CD14-positive monocyte (primary cell): Measurements from ENCODE around the gene MDGA2. TPM values are rescaled to one million over a fixed set of nuclear protein-coding genes. Genes with fewer than 3 reads are reported as not detected.

ENCODE experiments used
- DNase-seq, 3 donors: peaks; one replicate each; pipeline ENCODE4 v3.0.0-alpha.2; 2011 to 2022
- H2AFZ ChIP-seq: 2 replicates; pipeline ENCODE4 v1.6.0; 2012; ENCODE audit warnings: mild to moderate bottlenecking, low read depth, low read length, inconsistent platforms; ENCODE audit not compliant: insufficient read depth, poor library complexity, severe bottlenecking
- H3K27ac ChIP-seq, 2 donors: 1 replicate in 1 of 2; 2 replicates in 1 of 2; pipeline ENCODE4 v1.5.1; 2012 to 2013; ENCODE audit warnings: low read length in 2 of 2, control low read depth in 1 of 2, inconsistent platforms in 1 of 2, low read depth in 1 of 2, mild to moderate bottlenecking in 1 of 2
- H3K27me3 ChIP-seq, 2 donors: one replicate each; pipeline versions ENCODE4 v1.6.0 to v1.6.1; 2011 to 2013; ENCODE audit warnings: low read length in 2 of 2; ENCODE audit not compliant: control insufficient read depth in 2 of 2, insufficient read depth in 2 of 2
- H3K36me3 ChIP-seq, 2 donors: replicated peaks in 1 of 2; 1 replicate in 1 of 2; 2 replicates in 1 of 2; pipeline versions ENCODE4 v1.5.1 to v1.6.1; 2012 to 2013; ENCODE audit warnings: low read length in 2 of 2, control low read depth in 1 of 2, inconsistent platforms in 1 of 2, mild to moderate bottlenecking in 1 of 2; ENCODE audit not compliant: insufficient read depth in 2 of 2, control insufficient read depth in 1 of 2
- H3K4me1 ChIP-seq, 2 donors: 1 replicate in 1 of 2; 2 replicates in 1 of 2; pipeline versions ENCODE4 v1.5.1 to v1.6.1; 2012 to 2013; ENCODE audit warnings: low read length in 2 of 2, control low read depth in 1 of 2, inconsistent platforms in 1 of 2, mild to moderate bottlenecking in 1 of 2, moderate library complexity in 1 of 2; ENCODE audit not compliant: insufficient read depth in 2 of 2, control insufficient read depth in 1 of 2
- H3K4me2 ChIP-seq: replicated peaks from 2 replicates; pipeline ENCODE3; 2012; ENCODE audit warnings: low read length, moderate library complexity, mild to moderate bottlenecking; ENCODE audit not compliant: poor library complexity, severe bottlenecking; ENCODE audit errors: extremely low read depth
- H3K4me3 ChIP-seq, 3 experiments: fragments of 200-600 bp in 1 of 3; sonication (generic) in 1 of 3; replicated peaks in 1 of 3; 1 replicate in 2 of 3; 2 replicates in 1 of 3; pipeline ENCODE4 v1.5.1; 2011 to 2013; ENCODE audit warnings: low read length in 3 of 3, mild to moderate bottlenecking in 3 of 3, control low read depth in 2 of 3, low read depth in 2 of 3, inconsistent platforms in 1 of 3, moderate library complexity in 1 of 3
- H3K79me2 ChIP-seq: 2 replicates; pipeline ENCODE4 v1.6.0; 2012; ENCODE audit warnings: mild to moderate bottlenecking, control low read depth, inconsistent platforms, low read length, moderate library complexity; ENCODE audit not compliant: insufficient read depth
- H3K9ac ChIP-seq: 2 replicates; pipeline ENCODE4 v1.6.0; 2017; ENCODE audit warnings: low read length, mild to moderate bottlenecking; ENCODE audit not compliant: insufficient read depth, poor library complexity, severe bottlenecking
- H3K9me3 ChIP-seq, 2 donors: replicated peaks in 1 of 2; 1 replicate in 1 of 2; 2 replicates in 1 of 2; pipeline versions ENCODE4 v1.5.1 to v1.6.1; 2012 to 2013; ENCODE audit warnings: low read length in 2 of 2, control low read depth in 1 of 2; ENCODE audit not compliant: control insufficient read depth in 1 of 2, insufficient read depth in 1 of 2
- H4K20me1 ChIP-seq: 2 replicates; pipeline ENCODE4 v1.6.0; 2012; ENCODE audit warnings: mild to moderate bottlenecking, low read length, control low read depth, moderate library complexity; ENCODE audit not compliant: insufficient read depth
- H3K27ac Mint-ChIP-seq, 7 donors: one replicate each; pipeline ENCODE4 v1.8.0; 2020; ENCODE audit warnings: mild to moderate bottlenecking in 7 of 7, mixed read lengths in 7 of 7, moderate library complexity in 6 of 7, inconsistent platforms in 2 of 7
- H3K27me3 Mint-ChIP-seq, 3 donors: one replicate each; pipeline ENCODE4 v1.8.0; 2021 to 2022; ENCODE audit warnings: low read depth in 3 of 3, mild to moderate bottlenecking in 3 of 3, mixed read lengths in 3 of 3, moderate library complexity in 3 of 3, inconsistent platforms in 1 of 3
- H3K36me3 Mint-ChIP-seq, 2 donors: one replicate each; pipeline ENCODE4 v1.8.0; 2020; ENCODE audit warnings: mixed read lengths in 2 of 2, inconsistent platforms in 1 of 2, mild to moderate bottlenecking in 1 of 2
- H3K4me1 Mint-ChIP-seq: one replicate; pipeline ENCODE4 v1.8.0; 2020; ENCODE audit warnings: mild to moderate bottlenecking, mixed read lengths
- H3K4me3 Mint-ChIP-seq, 2 donors: one replicate each; pipeline ENCODE4 v1.8.0; 2020; ENCODE audit warnings: mild to moderate bottlenecking in 2 of 2, mixed read lengths in 2 of 2, moderate library complexity in 1 of 2
- H3K9me3 Mint-ChIP-seq, 7 donors: one replicate each; pipeline ENCODE4 v1.8.0; 2020 to 2022; ENCODE audit warnings: mixed read lengths in 7 of 7, mild to moderate bottlenecking in 6 of 7, moderate library complexity in 6 of 7, inconsistent platforms in 2 of 7
- CTCF ChIP-seq: fragments of 200-600 bp; IDR thresholded peaks from one replicate; pipeline ENCODE4 v1.8.0; 2022; ENCODE audit warnings: antibody characterized with exemption, mild to moderate bottlenecking
- WGBS: methylation state at CpG from one replicate; pipeline ENCODE4 v1.1.5; 2013; ENCODE audit warnings: missing lambda C conversion rate; ENCODE audit not compliant: insufficient coverage; 5-methylcytosine and 5-hydroxymethylcytosine counted together
- intact Hi-C, 2 donors: fragments of 100-400 bp; cut with micrococcal nuclease; formaldehyde crosslinking; loops; one replicate each; pipeline versions ENCODE4 v1.15.0 to v1.15.1; 2023
- polyA plus RNA-seq, 3 donors: library from polyadenylated mRNA; depleted of rRNA in 1 of 3; unstranded in 2 of 3; stranded (reverse) in 1 of 3; fragments of 300-500 nt in 2 of 3; fragments of >200 nt in 1 of 3; fragmentation: Illumina TruSeq in 2 of 3; gene quantifications; 1 replicate in 2 of 3; 2 replicates in 1 of 3; pipeline ENCODE4 v1.2.3, GENCODE V29; 2012 to 2021

MDGA2 gene
- polyA plus RNA-seq, 3 donors = not detected

DNA sequence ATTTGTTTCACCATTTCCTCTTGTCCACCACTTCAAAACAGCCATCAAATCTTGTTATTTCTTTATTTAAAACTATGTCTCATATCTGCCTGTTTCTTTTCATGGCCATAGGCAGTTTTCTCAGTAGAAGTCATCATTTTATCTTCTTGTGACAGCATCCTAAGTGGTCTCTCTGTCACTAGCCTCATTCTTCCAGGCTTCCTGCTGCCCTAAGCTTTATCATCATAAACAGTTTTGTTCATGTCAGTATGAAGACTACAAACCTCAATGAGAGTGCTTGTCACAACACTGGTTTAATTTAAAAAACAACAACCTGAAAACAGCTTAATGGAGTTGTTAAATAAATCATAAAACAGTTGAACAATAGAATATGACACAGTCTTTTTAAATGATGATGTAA, 636.1 kb downstream of the MDGA2 start:
- H3K4me3 ChIP-seq = no peak overlapping the region
- no peak overlapping the region for H2AFZ ChIP-seq
- no peak overlapping the region for H3K4me2 ChIP-seq
- no peaks in the 10 kb centered on the region for H4K20me1 ChIP-seq
- Mint-ChIP-seq H3K36me3 (no peaks in the 10 kb centered on the region), H3K4me1 (no peaks in the 10 kb centered on the region), H3K9me3 (peaks cover 0 to 2% (median 0%) of the 10 kb centered on the region in 7 donors), H3K27ac (no peak overlapping the region), H3K4me3 (no peak overlapping the region), H3K27me3 (peaks cover 0 to 2% (median 0%) of the 10 kb centered on the region in 3 donors)
- H3K27me3 ChIP-seq = no peaks in the 10 kb centered on the region
- no peak overlapping the region for H3K9ac ChIP-seq
- H3K4me1 ChIP-seq = no peaks in the 10 kb centered on the region
- TF ChIP-seq CTCF = no peak
- no peaks in the 10 kb centered on the region for H3K79me2 ChIP-seq
- intact Hi-C loops = no loop called here
- H3K9me3 ChIP-seq = no peaks in the 10 kb centered on the region
- no peaks in the 10 kb centered on the region for H3K36me3 ChIP-seq
- H3K27ac ChIP-seq = no peak overlapping the region
- no peak for DNase-seq

- Histone ChIP-seq H4K20me1 (no peaks in the 10 kb centered on the region), H2AFZ (no peak overlapping the region), H3K4me3 (no peak overlapping the region), H3K9ac (no peak overlapping the region), H3K4me2 (no peak overlapping the region), H3K36me3 (no peaks in the 10 kb centered on the region), H3K79me2 (no peaks in the 10 kb centered on the region), H3K9me3 (no peaks in the 10 kb centered on the region), H3K27ac (no peak overlapping the region), H3K27me3 (no peaks in the 10 kb centered on the region), H3K4me1 (no peaks in the 10 kb centered on the region)
- Mint-ChIP-seq H3K4me3 (no peak overlapping the region), H3K4me1 (no peaks in the 10 kb centered on the region), H3K27ac (no peak overlapping the region), H3K36me3 (no peaks in the 10 kb centered on the region), H3K9me3 (peaks cover 0 to 5% (median 3%) of the 10 kb centered on the region in 7 donors), H3K27me3 (peaks cover 0 to 1% (median 0%) of the 10 kb centered on the region in 3 donors)
- intact Hi-C loops = no loop called here
- no peak for DNase-seq
- WGBS = no CpG with 5 or more reads among the region's 2 CpGs
- no peak for TF ChIP-seq CTCF
Observed at GRCh38 chr14:47022721-47023120, 652.7 kb downstream of the MDGA2 start.
